ENCODE results near the gene MED12L.

DNA sequence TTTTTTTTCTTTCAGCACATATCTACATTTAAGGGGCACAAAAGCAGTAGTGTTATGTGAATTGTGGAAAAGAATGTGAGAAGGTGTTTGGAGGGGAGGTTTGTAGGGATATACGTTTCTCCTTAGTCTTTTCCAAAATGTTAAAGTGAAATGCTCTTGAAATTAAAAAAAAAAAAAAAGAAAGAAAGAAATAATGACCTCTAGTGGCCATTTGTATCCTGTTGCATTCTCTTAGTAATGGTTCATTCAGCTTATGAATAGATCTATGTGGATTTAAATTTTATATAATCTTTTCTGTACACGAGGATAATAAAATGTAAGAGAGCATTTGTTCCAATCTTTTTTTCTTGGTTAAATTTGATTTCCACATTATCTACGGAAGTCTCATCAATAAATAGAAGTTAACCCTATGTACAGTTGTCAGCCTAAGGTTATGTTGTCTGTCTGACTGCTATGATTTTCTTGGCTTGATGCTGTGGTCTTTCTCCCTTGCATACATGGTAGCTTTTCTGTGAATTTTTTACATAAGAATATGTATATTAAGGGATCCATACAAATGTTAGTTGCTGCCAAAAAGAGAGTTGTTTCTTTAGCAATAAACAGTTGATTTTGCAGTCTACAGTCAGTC is 242.2 kb downstream of the MED12L start:
- TF ChIP-seq, protein P1, sequence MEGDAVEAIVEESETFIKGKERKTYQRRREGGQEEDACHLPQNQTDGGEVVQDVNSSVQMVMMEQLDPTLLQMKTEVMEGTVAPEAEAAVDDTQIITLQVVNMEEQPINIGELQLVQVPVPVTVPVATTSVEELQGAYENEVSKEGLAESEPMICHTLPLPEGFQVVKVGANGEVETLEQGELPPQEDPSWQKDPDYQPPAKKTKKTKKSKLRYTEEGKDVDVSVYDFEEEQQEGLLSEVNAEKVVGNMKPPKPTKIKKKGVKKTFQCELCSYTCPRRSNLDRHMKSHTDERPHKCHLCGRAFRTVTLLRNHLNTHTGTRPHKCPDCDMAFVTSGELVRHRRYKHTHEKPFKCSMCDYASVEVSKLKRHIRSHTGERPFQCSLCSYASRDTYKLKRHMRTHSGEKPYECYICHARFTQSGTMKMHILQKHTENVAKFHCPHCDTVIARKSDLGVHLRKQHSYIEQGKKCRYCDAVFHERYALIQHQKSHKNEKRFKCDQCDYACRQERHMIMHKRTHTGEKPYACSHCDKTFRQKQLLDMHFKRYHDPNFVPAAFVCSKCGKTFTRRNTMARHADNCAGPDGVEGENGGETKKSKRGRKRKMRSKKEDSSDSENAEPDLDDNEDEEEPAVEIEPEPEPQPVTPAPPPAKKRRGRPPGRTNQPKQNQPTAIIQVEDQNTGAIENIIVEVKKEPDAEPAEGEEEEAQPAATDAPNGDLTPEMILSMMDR (IDR thresholded peaks at IDR 0.05) = peak; percentile 86
- TF ChIP-seq EZH2phosphoT487 (IDR thresholded peaks at IDR 0.05; ENCODE audit: borderline replicate concordance, low read depth) (no peak), RXRA (IDR thresholded peaks at IDR 0.05; ENCODE audit: borderline replicate concordance, low read depth) (no peak), SIN3A (IDR thresholded peaks at IDR 0.05; ENCODE audit: borderline replicate concordance, low read depth, low read length) (no peak)

Measured in SK-N-SH (cell line).